HG02938 (cell line): Measurements from ENCODE around the gene IFNA8.
"Not testable (repeated sequence)": the region's sequence is repeated elsewhere in the genome, so short reads cannot be mapped to it uniquely, and the experiment has no call there.

Source experiments
- ATAC-seq: cut with Tn5 transposase; IDR thresholded peaks from one replicate; pipeline ENCODE4 v1.9.1; 2021; ENCODE audit warnings: mild to moderate bottlenecking, moderate library complexity; ENCODE audit not compliant: unreplicated experiment

IFNA8 gene

GRCh38 chr9:21408817-21409216 is at the start of gene IFNA8:
IFNA8 (plus strand) TSS chr9:21409117; CDS start chr9:21409177, 60 bp downstream.
- ATAC-seq: no peak

- no peak for ATAC-seq
Observed at GRCh38 chr9:21362287-21362686, 46.6 kb upstream of the IFNA8 start.

- ATAC-seq: peak; percentile 95
Observed at GRCh38 chr9:21367169-21367568, 41.7 kb upstream of the IFNA8 start.

DNA sequence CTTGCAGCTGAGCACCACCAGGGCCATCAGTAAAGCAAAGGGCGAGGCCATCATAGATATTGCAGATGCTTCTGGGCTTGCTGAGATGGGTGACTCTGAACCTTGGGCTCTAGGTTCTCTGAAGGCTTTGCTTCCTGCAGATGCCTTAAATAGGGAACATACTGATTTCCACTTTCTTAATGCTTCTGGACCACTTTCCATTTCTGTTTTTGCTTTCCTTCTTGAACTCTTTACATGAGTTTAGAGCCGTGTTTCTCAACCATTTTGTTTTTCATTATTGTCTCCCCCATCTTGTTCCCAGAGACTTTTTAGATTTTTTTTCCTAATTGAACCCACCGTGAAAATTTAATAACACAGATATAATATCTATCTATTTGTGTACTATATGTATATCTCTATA is 41.0 kb upstream of the IFNA8 start, which contains the start of gene IFNA13:
Gene IFNA13, minus strand, starts transcription at position 101 of the 400 bp plus-strand sequence. Its CDS starts 47 bp downstream, at position 54.
- ATAC-seq: no peak

DNA sequence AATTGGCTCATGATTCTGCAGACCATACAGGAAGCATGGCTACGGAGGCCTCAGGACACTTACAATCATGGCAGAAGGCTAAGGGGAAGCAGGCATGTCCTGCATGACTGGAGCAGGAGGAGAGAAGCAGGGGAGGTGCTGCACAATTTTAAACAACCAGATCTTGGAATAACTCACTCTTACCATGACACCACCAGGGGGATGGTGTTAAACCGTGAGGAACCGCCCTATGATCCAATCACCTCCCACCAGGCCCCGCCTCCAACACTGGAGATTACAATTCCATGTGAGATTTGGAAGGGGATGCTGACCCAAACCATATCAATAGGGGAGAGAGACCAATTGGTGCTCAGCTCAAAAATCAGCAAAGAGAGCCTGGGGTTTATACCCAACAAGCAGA is 37.5 kb upstream of the IFNA8 start:
- ATAC-seq: not testable (repeated sequence)

DNA sequence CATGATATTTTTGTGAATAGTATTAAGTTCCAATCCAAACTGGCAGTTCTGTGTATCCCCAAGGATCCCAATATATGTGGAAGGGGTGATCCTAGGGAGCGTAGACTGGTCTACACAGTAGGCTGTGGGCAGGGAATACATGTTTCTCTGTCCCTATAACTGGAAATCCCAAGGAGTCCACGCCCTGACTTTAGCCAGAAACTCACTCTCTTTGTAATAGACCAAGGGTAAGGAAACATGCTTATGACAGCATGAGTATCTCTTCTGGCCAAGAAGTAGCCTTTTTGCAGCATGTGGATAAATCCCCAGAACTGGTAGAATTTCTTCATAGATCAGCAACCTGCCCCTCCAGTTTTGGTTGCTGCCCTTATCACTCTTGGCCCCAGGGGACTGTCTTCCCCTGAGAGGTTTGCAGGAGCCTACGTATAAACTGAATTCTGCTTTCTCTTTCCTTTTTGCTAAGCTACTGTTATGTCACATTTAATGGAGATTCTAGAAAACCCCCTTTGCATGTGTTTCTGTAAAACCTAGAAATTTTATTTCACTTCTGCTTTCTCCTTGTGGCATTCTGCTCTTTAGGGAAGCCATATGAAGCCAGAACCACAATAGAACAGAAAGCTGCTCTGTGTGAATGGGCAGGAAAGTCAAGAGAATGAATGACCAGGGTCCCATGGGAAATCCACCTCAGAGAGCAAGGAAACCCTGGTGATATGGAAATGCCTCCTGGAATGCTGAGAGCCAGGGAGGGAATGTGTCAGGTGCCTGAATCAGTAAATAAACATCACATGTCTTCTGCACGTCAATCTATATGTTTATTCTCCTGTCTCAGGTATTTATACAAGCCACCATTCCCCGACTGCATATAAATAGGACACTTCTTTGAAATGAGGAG is 27.2 kb upstream of the IFNA8 start:
- peak; percentile 99 for ATAC-seq

DNA sequence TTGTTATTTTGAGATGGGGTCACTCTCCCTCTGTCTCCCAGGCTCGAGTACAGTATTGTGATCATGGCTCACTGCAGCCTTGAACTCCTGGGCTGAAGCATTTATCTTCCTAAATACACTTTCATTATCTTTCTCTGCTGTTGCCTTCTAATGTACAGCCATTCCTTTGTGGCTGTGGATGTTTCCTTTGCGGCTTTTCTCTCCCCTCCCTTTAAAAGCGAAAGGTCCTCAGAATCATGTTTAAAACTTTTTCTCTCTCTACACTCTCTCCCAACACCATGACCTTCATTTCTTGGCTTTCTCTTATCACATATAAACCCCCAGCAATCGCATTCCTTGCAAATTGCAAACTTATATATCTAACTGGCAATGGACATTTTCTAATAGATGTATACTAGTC is 25.3 kb upstream of the IFNA8 start:
- no peak for ATAC-seq

GRCh38 chr9:21385131-21385670 is 23.7 kb upstream of the IFNA8 start, which contains the start of gene IFNA2:
IFNA2 (minus strand) TSS chr9:21385398; CDS start chr9:21385329, 69 bp downstream.
- no peak for ATAC-seq

DNA sequence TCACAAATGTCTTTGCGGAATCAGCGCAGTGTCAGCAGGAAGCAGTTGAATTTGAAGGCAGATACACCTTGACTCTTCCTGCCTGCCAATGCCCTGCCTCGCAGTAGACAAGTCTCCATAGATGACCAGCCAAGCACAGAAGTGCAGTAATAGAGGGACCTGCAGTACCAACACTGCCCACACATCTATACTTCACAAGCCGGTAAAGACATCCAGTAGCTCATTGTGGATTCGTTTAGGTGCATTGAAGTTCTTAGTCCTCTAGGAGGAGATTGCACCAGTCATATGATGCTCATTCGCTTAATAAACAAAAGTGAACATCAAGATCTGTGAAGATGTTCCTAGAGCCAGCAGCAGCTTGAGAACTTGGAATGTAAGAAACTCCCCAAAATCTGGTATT is 16.6 kb upstream of the IFNA8 start:
- ATAC-seq: peak; percentile 95

DNA sequence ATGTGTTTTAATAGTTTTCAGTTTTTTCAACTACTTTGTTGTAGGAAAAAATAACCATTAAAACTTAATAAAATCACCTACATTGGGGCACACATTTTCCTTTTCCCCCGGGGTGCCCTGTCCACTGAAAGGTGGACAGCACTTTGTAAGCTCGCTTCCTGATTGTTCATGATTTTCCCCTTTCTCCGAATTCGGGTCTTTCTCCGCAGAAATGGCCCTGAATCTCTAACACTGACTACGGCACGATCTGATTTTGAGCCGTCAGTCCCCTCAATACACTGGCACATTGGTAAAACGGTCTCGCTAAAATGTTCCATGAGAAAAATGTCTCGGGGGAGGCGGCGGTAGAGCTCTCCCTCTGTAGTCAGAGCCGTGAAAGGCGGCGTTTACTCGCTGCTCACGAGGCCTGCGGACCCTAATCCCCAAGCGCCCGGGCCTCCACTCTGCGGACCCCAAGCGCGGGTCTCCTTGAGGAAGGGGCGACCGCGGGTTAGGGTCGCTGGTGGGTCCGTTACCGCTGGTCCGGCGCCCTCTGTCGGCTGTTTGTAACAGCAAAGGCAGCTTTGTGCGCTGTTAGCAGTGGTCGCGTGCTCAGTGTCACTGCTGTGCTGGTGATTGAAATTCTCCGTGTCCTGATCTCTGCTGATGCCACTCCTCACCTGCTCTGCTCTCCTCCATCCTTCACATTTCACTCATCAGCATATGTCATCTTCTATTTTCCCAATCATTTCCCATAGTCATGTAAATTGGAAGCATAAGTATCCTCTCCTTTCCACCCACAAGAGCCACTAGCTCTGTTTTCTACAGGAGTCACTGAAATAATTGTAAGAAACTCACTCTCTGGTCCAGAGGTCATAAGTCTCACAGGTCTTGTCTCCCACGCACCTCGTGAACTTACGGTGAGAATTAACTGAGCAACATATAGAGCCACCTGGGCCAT is 12.9 kb upstream of the IFNA8 start:
- peak; percentile 60 for ATAC-seq

- no peak for ATAC-seq
Observed at GRCh38 chr9:21398955-21399489, 9.9 kb upstream of the IFNA8 start.

GRCh38 chr9:21399956-21400355 is 9.0 kb upstream of the IFNA8 start:
- no peak for ATAC-seq

- ATAC-seq: peak; percentile 63
Observed at GRCh38 chr9:21402386-21403251, 6.3 kb upstream of the IFNA8 start.

GRCh38 chr9:21404146-21404545 is 4.8 kb upstream of the IFNA8 start:
- ATAC-seq: no peak

DNA sequence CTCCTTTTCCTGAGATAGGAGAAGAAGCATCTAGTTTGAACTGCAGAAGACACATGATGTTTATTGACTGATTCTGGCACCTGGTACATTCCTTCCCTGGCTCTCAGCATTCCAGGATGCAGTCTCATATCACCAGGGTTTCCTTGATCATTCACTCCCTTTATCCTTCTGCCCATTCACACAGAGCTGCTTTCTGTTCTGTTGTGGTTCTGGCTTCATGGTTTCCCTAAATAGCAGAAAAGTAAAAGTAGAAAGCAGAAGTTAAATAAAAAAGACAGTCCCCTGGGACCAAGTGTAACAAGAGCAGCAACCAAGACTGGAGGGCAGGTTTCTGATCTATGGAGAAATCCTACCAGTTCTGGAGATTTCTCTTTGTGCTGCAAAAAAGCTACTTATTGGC is 3.2 kb downstream of the IFNA8 start:
- ATAC-seq: no peak

DNA sequence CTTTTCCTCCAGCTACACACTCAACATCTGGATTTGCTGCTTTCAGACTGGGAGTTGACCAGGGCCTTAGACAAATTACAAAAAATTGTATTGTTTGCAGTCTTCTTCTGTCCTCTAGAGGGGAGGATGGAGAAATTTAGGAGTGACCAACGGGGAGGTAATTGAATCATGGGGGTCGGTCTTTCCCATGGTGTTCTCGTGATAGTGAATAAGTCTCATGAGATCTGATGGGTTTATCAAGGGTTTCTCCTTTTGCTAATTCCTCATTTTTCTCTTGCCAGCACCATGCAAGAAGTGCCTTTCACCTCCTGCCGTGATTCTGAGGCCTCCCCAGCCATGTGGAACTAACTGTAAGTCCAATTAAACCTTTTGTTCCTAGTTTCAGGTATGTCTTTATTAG is 4.2 kb downstream of the IFNA8 start:
- ATAC-seq: no peak

- ATAC-seq: no peak
Observed at GRCh38 chr9:21413624-21414023, 4.7 kb downstream of the IFNA8 start.

DNA sequence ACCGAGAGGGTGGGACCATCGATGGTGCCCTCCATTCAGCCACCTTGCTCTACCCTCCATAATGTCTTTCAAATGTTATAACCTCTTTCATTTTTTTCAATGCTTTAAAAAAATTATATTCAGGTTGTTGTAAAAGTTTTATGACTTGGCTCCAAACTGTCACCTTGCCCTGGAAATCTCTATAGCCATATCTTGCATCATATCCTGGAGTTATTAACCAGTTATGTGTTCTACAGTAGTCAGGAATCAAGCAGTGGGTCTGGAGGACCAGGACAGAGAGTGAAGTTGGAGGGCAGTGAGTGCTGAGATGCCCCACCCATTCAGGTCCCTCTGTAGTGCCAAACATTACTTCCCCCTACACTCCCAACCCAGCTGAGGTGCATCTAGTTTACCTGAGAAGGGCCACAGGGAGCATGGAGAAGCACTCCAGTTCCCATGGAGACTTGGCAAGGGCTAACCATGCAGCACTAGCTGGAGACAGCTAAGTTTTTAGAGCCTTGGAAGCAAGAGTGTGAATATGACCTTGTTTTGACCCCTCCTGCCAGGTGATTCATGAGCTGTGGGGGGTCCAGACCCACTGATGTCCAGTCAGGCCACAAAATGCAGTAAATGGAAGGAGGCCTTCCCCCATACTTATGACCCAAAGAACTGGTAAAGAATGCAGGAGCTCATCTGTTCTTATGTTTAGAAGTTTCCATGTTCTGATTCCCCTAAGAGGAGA is 5.5 kb downstream of the IFNA8 start:
- ATAC-seq: no peak
